22Rv1 (cell line): ENCODE measurements around the gene CNPY1.

Experiments used
- ZFX ChIP-seq: fragments of 450-650 bp; IDR thresholded peaks from 2 replicates; pipeline ENCODE4 v1.6.1; 2017; ENCODE audit warnings: antibody characterized with exemption, borderline replicate concordance
- TF ChIP-seq, protein P1 (sequence below): fragments of 450-650 bp; IDR thresholded peaks from 2 replicates; pipeline ENCODE4 v1.5.1; 2017; ENCODE audit warnings: mild to moderate bottlenecking

GRCh38 chr7:155570991-155571390, 24.6 kb upstream of the CNPY1 start:
- TF ChIP-seq, protein P1, sequence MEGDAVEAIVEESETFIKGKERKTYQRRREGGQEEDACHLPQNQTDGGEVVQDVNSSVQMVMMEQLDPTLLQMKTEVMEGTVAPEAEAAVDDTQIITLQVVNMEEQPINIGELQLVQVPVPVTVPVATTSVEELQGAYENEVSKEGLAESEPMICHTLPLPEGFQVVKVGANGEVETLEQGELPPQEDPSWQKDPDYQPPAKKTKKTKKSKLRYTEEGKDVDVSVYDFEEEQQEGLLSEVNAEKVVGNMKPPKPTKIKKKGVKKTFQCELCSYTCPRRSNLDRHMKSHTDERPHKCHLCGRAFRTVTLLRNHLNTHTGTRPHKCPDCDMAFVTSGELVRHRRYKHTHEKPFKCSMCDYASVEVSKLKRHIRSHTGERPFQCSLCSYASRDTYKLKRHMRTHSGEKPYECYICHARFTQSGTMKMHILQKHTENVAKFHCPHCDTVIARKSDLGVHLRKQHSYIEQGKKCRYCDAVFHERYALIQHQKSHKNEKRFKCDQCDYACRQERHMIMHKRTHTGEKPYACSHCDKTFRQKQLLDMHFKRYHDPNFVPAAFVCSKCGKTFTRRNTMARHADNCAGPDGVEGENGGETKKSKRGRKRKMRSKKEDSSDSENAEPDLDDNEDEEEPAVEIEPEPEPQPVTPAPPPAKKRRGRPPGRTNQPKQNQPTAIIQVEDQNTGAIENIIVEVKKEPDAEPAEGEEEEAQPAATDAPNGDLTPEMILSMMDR, result no peak
- no peak for TF ChIP-seq ZFX
